HUDEP-2 (cell line): ENCODE results near the gene PSMB8.
A peak's percentile ranks its signal among the peaks of the same experiment; 100 is the strongest.
"Not testable (repeated sequence)": the region's sequence is repeated elsewhere in the genome, so short reads cannot be mapped to it uniquely, and the experiment has no call there.

Experiments used
- DNase-seq, 76 experiments: peaks; one replicate each; lab custom pipeline; 2025; ENCODE audit not compliant: unreplicated experiment in 76 of 76; lab: John Stamatoyannopoulos, UW

PSMB8 gene

GRCh38 chr6:32843979-32844838 is at the start of gene PSMB8:
PSMB8 (minus strand) TSS chr6:32844047; CDS start chr6:32843996, 51 bp downstream.
- peak in 74 of 76 experiments; percentile 62 to 98 (median 90) for DNase-seq

GRCh38 chr6:32890831-32891230 is 47.0 kb upstream of the PSMB8 start:
- DNase-seq, result no peak

- no peak for DNase-seq
Observed at GRCh38 chr6:32889533-32889932, 45.7 kb upstream of the PSMB8 start.

GRCh38 chr6:32888576-32888975 is 44.7 kb upstream of the PSMB8 start:
- DNase-seq, result no peak

GRCh38 chr6:32887616-32888015 is 43.8 kb upstream of the PSMB8 start:
- DNase-seq, result no peak

- DNase-seq, result no peak
Observed at GRCh38 chr6:32886681-32887383, 43.0 kb upstream of the PSMB8 start.

- DNase-seq, result peak in 35 of 76 experiments; percentile 7 to 73 (median 48)
Observed at GRCh38 chr6:32885698-32886286, 41.9 kb upstream of the PSMB8 start.

- DNase-seq, result no peak
Observed at GRCh38 chr6:32883789-32884188, 39.9 kb upstream of the PSMB8 start.

GRCh38 chr6:32882879-32883250 is 39.0 kb upstream of the PSMB8 start:
- DNase-seq, result no peak

GRCh38 chr6:32880962-32881361 is 37.1 kb upstream of the PSMB8 start:
- not testable (repeated sequence) for DNase-seq

GRCh38 chr6:32879691-32880090 is 35.8 kb upstream of the PSMB8 start:
- no peak for DNase-seq

- DNase-seq, result no peak
Observed at GRCh38 chr6:32876603-32877002, 32.8 kb upstream of the PSMB8 start.

GRCh38 chr6:32873947-32874346 is 30.1 kb upstream of the PSMB8 start:
- not testable (repeated sequence) for DNase-seq

GRCh38 chr6:32868257-32868788 is 24.5 kb upstream of the PSMB8 start:
- DNase-seq, result peak in 65 of 76 experiments; percentile 18 to 85 (median 69)

- DNase-seq, result peak in 3 of 76 experiments; percentile 9 to 44 (median 16)
Observed at GRCh38 chr6:32867554-32868256, 23.9 kb upstream of the PSMB8 start.

GRCh38 chr6:32867022-32867477 is 23.2 kb upstream of the PSMB8 start:
- no peak for DNase-seq

- no peak for DNase-seq
Observed at GRCh38 chr6:32865724-32866443, 22.0 kb upstream of the PSMB8 start.

- DNase-seq, result no peak
Observed at GRCh38 chr6:32862725-32863124, 18.9 kb upstream of the PSMB8 start.

GRCh38 chr6:32860674-32861073 is 16.8 kb upstream of the PSMB8 start:
- DNase-seq, result no peak

- DNase-seq, result no peak
Observed at GRCh38 chr6:32858194-32858593, 14.3 kb upstream of the PSMB8 start.
